Measurements from ENCODE around the gene NRAP.

DNA sequence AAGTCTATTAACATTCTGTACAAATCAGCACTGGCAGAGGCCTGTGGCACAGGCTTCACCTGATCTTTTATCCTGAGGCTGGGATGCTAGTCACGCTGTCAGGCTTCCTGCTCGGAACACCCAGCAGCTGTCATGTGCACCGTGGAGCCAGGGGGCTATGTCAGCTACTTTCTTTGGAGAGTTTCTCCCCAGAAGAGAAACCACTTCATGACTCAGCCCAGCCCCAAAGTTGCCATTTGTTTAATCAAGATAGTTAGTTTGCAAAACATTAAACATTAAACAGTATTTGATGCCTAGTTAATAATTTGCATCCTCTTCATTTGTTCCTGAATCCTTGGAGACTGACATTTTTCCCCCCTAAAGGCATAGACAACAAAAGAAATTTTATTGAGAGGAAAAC lies 111.1 kb downstream of the NRAP start, which contains the start of gene HABP2:
- TF ChIP-seq, protein P1, sequence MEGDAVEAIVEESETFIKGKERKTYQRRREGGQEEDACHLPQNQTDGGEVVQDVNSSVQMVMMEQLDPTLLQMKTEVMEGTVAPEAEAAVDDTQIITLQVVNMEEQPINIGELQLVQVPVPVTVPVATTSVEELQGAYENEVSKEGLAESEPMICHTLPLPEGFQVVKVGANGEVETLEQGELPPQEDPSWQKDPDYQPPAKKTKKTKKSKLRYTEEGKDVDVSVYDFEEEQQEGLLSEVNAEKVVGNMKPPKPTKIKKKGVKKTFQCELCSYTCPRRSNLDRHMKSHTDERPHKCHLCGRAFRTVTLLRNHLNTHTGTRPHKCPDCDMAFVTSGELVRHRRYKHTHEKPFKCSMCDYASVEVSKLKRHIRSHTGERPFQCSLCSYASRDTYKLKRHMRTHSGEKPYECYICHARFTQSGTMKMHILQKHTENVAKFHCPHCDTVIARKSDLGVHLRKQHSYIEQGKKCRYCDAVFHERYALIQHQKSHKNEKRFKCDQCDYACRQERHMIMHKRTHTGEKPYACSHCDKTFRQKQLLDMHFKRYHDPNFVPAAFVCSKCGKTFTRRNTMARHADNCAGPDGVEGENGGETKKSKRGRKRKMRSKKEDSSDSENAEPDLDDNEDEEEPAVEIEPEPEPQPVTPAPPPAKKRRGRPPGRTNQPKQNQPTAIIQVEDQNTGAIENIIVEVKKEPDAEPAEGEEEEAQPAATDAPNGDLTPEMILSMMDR (IDR thresholded peaks at IDR 0.05; ENCODE audit: extremely low read depth in 1 of 2, insufficient read depth in 1 of 2, low read depth in 1 of 2, low read length in 2 of 2), result no peak
- TF ChIP-seq POLR2A (IDR thresholded peaks at IDR 0.05; ENCODE audit: low read depth, low read length), result no peak
- TF ChIP-seq POLR2AphosphoS5 (IDR thresholded peaks at IDR 0.05; ENCODE audit: insufficient read depth, low read depth, low read length), result no peak
- TF ChIP-seq FOS (IDR thresholded peaks at IDR 0.05; ENCODE audit: borderline replicate concordance, insufficient read depth, low read length), result no peak
- no peak for TF ChIP-seq EZH2 (IDR thresholded peaks at IDR 0.05; ENCODE audit: borderline replicate concordance, low read depth, low read length, severe bottlenecking)
- no peak for TF ChIP-seq JUN (IDR thresholded peaks at IDR 0.05; ENCODE audit: borderline replicate concordance, insufficient read depth, insufficient read length, low read depth)
- no peak for TF ChIP-seq MYC (IDR thresholded peaks at IDR 0.05; ENCODE audit: low read depth, low read length)
- TF ChIP-seq GATA2 (IDR thresholded peaks at IDR 0.05; ENCODE audit: insufficient read depth, insufficient read length, low read depth, low read length), result no peak

Data from endothelial cell of umbilical vein (primary cell).